HG03196 (cell line): ENCODE data around the gene ZC3H14.

ENCODE experiments used
- ATAC-seq: cut with Tn5 transposase; IDR thresholded peaks from one replicate; pipeline ENCODE4 v1.9.1; 2021; ENCODE audit not compliant: unreplicated experiment

ZC3H14 gene

DNA sequence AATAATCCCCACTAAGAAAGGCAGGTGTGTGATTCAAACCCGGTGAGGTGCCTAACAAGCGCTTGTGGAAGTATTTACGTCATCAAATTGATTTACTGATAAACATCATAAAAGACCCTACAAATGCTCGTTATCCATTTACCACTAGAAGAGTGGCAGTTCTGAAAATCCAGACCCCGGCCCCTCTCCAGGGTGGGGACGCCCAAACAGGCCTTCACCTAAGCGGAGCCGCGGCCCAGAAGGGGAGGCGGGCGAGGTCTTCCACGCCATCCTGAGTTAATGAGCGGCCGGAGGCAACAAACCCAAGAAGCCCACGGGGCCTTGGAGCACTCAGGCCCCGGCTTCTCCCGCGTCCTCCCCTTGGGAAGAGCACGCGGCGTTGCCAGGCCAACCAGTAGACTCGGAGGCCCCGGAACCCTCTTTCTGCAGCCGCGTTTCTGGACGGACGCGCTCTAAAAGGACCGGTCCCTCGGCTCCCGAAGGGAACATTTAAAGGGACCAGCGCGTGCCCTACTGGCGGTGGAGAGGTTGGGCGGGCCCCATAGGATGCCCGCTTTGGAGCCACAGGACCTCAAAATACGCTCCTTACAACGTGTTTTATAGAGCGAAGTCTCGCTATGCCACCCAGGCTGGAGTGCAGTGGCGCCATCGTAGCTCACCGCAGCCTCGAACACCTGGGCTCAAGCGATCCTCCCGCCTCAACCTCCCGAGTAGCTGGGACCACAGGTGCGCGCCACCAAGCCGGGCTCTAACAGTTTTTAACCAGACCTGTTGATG lies 11.6 kb upstream of the ZC3H14 start:
- no peak for ATAC-seq

- no peak for ATAC-seq
These were observed 10.8 kb upstream of the ZC3H14 start for GRCh38 chr14:88551980-88552431.

DNA sequence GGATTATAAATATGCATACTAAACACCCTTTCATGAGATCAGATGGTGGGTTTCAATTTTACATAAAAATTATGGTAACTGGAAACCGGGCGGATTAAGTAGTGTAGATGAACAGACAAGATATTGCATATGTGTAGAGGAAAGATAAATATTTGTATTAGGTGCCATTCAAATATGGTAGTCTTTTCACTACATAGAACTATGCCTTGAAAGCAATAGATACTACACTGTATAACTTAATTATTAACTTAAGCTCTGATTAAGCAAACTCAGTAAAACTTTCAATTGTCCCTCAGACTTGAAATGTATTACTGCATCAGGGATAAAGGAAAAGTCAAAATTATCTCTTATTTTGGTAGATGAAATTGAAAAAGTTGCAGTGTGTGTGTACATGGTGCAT lies 10.0 kb upstream of the ZC3H14 start:
- ATAC-seq: no peak

GRCh38 chr14:88553886-88554456 lies 8.9 kb upstream of the ZC3H14 start:
- ATAC-seq: no peak

DNA sequence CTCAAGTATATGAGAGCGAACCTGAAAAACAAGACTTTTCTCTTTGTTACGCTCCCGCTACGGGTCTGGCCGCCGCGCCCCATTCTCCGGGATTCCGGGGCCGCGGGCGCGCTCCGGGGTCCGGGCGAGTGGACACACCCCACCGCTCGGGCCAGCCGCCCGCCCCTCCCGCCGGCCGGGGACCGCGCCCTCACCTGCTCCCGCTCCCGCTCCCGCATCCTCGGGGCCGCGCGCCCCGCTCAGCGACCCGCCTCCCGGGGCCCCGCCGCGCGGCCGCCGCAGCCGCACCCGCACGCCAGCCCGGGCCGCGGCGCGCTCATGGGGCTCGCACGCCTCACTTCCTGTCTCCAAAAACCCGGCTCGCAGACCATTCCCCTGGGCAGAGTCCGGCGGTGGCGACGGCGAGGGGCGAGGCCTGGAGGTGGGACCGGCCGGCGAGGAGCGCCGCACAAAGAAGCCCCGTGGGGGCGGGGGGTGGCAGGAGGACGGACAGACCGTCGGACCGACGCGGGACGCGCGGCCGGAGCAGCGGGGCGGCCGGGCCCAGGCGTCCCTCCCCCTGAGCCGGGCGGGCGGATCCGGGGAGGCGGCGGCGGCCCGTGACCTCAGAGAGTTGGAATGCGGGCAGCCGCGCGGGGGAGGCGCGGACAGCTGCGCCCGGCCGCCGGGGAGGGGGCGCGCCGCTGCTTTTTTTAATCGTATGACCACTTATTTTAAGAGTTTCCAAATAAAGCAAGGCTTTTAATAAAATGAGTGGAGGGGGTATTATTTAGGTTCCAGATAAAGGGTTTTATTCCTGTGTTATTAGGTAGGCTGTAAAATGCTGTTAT lies 8.2 kb upstream of the ZC3H14 start, which contains the start of gene PTPN21:
TSS of gene PTPN21 (minus strand) at position 551 of the 830 bp plus-strand sequence. CDS start 4,590 bp downstream, outside the sequence.
- ATAC-seq: no peak

DNA sequence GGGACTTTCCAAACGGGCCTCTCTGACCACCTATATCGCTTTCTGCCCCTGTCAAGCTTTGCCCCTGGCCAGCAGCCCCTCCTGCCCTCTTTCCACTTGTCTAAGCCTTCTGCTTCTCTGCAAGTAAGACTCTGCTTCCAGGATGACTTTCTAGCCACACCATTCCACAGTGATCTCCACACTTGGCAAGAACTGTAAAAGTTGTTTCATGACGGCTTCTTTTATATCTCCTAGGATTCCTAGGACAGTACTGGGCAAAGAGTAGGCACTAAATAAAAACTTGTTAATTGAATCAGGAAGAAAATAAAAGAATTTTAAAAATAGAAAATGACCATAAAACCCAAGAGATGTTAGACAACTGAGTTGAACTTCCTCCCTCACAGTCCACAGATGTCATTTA lies 6.3 kb upstream of the ZC3H14 start:
- no peak for ATAC-seq

DNA sequence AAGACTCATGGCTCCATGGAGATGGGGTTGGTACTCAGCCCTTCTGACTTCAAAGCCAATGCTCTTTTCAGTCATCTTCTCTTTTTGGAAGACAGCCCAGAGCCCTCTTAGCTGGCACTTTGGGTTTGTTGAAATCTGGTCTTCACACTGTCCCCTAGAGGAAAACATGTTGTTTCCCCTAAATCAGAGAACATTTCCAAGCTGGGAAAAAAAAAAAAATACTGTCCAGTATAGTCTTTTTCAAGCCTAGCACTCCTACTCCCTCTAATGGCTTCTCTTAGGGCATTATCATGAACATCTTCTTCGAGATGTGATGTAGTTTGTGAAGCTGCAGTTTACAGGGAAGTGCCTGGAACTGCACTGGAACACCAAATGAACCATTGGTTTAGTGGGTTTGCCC lies 3.0 kb upstream of the ZC3H14 start:
- ATAC-seq: no peak

DNA sequence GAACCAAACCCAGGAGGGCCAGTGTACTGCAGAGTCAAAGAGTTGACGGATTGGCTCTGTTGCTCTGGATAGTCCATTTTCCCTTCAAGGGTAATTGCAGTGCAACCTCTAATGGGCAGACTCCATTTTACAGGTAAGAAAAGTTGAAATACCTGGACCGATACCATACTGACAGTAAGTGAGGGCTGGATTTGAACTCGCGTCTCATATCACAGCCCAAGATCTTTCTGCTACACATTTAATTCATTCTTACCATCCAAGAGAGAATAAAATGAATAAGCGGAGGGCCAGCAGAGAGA lies 356 bp upstream of the ZC3H14 start:
- ATAC-seq: no peak

- ATAC-seq: no peak
These were observed 1.0 kb downstream of the ZC3H14 start for GRCh38 chr14:88563845-88564244.

GRCh38 chr14:88565427-88565826 lies 2.6 kb downstream of the ZC3H14 start:
- no peak for ATAC-seq

DNA sequence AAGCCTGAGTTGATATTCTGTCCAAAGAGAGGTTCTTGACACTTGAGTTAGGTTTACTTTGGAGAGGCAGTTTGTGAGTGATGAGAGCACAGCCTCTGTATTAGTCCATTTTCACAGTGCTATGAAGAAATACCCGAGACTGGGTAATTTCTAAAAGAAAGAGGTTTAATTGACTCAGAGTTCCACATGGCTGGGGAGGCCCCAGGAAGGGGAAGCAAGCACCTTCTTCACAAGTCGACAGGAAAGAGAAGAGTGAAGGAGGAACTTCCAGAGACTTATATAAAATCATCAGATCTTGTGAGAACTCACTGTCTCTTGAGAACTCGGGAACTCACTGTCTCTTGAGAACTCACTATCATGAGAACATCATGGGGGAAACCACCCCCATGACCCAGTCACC lies 5.4 kb downstream of the ZC3H14 start:
- no peak for ATAC-seq

GRCh38 chr14:88572117-88572516 lies 9.3 kb downstream of the ZC3H14 start:
- no peak for ATAC-seq

DNA sequence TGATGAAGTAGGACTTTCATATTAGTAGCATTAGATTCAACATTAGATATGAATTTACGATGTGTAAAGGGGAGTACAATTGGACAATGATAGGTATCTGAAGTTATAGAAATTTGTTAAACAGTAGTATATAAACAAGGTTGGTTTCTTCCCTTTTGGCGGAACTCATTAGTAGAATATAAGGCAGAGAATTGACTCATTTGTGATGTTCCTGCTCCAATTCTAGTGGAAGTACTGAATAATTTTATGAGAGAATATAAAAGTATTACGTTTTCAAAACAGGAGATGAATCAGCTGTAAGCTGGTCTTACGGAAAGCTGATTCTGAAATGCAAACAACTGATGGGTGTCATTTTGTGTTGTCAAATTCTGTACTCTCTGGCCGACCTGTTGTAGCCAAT lies 13.4 kb downstream of the ZC3H14 start:
- no peak for ATAC-seq

DNA sequence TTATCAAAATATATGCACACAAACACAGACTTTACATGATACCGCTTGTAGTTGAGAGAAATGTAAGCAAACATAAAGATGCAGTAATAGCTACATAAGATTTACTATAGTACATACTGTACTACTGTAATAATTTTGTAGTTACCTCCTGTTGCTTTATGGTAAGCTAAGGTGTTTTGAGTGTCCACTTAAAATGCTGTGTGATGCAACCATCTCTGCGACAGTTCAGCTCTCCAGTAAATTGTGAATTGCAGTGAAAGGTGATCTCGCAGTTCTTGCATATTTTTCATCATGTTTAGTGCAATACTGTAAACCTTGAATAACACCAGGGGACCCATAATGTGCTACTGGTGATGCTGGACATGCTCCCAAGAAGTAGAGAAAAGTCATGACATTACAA lies 21.6 kb downstream of the ZC3H14 start:
- no peak for ATAC-seq

DNA sequence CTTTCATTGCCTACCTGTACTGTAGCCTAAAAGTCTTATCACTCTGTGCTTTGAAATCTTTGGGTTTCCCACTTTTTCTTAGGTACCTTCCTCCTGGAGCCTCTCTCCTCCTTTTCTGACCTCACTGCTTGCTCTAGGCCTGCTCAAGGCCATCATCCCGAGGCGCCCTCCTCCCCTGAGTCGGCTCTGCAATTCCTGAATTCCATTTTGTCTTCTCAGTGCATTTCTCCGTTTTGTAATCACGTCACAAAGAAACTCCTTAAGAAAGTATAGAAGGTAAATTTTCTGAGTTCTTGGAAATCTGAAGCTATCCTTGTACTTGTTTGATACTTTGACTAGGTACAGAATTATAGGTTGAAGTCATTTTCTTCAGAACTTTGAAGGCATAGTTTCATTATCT lies 25.2 kb downstream of the ZC3H14 start:
- no peak for ATAC-seq

- ATAC-seq: no peak
These were observed 27.3 kb downstream of the ZC3H14 start for GRCh38 chr14:88590173-88590572.

- no peak for ATAC-seq
These were observed 29.2 kb downstream of the ZC3H14 start for GRCh38 chr14:88592031-88592430.

GRCh38 chr14:88597038-88597437 lies 34.2 kb downstream of the ZC3H14 start:
- no peak for ATAC-seq

DNA sequence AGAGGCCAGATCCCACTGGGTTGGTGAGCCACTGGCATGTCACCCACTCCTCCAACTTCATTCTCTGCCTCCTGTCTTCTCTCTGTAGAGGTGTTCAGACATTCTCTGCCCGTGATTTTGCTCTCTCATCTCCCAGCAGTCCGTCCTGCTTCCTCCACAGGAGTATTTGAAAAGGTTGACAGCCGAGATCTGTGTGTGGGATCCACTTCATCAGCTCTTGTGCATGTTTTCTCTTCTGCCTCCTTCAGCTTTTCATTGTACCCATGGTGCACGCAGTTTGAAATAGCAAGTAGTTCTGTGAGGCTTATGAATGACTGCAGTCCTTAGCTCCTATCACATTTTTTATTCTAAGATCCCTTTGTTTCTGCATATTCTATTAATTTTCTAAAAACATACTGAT lies 34.8 kb downstream of the ZC3H14 start:
- ATAC-seq: no peak

DNA sequence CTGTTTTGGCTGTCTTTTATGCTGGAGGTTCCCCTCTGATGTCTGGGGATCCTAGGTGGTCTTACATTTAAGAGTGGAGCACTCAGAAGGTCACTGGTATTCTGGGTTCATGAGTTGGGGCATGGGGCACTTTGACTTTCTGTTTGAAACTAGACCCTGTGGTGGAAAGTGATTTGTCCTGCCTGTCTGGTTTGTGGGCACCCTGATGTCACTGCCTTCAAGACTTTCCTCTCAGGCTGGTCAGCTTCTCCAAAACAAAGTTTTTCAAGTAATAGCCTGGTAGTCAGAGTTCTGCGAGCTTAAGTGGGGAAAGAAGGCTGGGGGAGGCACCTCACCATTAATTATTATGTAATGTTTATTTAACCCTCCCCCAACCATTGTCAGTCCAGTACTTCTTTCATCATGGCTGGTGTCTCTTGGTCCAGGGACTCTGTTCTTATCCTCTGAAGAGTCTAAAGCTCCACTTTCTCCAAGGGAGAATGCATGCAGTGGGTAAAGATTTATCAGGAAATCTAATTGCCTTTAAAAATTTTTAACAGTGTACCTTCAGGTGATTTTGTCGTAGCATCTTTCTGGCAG lies 35.3 kb downstream of the ZC3H14 start:
- no peak for ATAC-seq

GRCh38 chr14:88599326-88599725 lies 36.5 kb downstream of the ZC3H14 start:
- no peak for ATAC-seq
